NCI-H1092 (cell line): ENCODE results near the gene ABLIM3.

Source experiments
- DNase-seq: peaks from one replicate; lab custom pipeline; 2025; lab: John Stamatoyannopoulos, UW

ABLIM3 gene

DNA sequence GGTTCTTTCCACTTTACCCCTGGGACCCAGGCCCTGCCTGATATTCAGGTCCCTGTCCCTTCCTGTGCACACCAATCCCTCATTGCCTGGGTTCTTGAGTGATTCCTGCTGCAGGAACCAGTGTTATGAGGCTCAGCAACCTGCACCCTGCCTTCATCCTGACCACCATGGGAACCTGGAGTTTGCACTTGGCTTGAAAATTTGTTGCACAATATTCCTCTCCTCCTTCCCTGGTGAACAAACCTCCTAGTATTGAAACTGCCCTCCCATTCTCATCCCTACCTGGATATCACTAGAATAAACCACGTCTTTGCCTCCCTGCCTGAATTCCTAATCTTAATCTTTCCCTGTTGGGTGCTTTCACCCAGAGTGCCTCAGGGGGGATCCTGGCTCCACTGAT lies 78.3 kb downstream of the ABLIM3 start:
- DNase-seq, result no peak

DNA sequence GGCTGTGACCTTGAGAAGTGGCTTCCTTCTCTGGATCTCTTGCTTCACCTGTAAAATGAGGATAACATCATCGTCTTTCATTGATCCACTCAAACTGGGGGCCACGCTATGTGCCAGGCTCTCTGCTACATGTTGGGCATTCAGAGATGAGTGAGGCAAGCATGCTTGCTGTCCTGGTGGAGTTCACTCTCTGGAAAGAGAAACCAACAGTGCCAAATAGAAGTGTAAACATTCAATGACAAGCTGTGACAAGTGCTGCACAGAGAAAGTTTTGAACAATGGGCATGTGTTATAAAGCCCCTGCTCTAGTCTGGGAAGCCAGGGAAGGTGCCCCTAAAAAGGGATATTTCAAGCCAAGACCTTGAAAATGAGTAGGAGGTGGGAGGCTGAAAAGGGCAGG lies 79.5 kb downstream of the ABLIM3 start:
- no peak for DNase-seq

DNA sequence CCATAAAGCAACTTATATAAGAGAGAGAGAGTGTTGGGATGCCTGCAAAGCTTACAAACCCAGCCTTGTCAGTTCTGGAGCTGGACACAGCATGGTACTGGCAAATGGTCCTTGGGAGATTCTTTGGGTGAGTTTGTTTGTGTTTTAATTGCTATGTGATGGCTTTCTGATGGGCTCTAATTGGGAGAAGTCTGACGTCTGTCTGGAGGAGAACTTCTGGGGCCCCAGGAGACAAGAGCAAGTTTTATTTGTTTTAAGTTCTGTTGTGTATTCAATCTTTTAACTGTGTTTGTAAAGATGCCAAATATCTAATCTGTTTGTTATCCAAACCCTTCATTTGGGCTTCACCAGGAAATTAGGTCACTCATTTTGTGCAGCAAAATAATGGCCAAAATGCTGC lies 80.0 kb downstream of the ABLIM3 start:
- DNase-seq, result no peak

DNA sequence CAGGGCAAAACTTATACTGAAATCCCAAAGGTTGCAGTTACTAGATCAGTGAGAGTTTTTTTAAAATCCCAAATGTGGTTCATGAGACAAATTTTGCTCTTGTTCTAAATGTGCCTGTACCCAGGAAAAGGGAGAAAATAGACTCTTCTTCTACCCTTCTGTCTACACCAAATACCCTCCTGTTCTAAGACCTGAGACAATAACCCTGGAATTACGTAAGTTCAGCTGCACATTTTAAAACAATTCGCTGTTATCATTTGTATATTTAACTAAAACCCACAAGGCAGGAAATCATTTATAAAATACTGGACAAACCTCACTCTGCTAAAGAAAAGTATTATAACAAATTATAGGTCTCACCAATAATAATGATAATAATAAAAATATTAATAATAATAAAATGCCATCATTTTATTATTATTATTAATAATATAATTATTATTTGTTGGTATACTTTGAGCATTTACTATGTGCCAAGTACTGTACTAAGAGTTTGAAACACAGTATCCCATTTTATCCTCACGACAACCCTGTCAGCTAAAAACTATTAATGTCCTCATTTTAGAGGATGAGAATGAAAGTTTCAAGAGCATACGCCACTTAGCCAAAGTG lies 80.5 kb downstream of the ABLIM3 start:
- no peak for DNase-seq

DNA sequence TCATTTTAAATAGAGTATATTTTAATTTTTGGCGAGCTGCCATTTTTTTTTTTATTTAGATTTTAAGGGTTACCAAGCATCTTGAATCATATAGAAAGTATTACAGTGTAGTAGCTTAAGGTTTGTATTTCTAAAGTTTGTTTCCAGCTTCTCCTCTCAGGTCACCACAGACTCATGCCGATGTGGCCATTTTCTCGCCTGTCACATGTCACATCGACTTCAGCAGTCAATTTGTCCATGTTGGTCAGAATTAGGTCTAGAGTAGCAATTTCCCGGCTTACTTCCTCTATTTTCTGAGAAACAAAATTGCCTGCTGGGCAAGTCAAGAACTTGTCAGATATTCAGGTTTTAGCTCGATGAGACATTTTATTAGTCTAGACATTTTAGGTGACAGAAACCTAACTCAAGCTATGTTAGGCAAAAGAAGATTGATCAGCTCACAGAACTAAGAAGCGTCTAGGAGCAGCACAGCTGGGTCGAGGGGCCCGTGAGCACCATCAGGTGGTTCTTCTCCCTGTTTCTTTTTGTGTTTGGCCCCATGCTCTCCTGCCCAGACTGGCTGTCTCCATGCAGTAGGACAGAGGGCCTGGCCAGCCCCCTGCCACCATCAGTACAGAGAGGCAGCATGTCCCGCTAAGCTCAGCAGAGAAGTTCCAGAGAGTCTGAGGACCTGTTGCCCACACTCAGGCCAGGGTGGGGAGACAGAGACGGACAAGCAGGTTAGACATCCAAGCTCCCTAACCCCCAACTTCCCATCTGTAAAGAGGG lies 82.0 kb downstream of the ABLIM3 start:
- no peak for DNase-seq

DNA sequence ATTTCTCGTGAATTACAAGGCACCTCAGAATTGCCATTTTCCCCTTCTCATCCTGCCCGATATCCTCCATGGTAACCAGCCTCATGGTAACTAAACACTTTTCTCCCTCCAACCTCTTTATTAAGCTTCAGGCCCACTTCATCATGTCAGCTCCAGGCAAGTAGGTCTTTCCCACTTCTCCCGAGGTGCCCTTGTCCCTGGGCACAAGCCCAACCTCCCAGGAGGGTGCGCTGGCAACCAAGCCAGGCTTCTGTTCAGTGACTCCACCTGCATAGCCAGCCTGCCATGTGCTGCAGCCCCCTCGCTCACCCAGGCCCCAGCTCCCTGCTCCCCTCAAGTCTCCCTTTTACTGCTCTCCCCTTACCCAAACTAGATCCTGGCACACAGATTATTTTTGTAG lies 83.0 kb downstream of the ABLIM3 start:
- DNase-seq, result peak; percentile 20

DNA sequence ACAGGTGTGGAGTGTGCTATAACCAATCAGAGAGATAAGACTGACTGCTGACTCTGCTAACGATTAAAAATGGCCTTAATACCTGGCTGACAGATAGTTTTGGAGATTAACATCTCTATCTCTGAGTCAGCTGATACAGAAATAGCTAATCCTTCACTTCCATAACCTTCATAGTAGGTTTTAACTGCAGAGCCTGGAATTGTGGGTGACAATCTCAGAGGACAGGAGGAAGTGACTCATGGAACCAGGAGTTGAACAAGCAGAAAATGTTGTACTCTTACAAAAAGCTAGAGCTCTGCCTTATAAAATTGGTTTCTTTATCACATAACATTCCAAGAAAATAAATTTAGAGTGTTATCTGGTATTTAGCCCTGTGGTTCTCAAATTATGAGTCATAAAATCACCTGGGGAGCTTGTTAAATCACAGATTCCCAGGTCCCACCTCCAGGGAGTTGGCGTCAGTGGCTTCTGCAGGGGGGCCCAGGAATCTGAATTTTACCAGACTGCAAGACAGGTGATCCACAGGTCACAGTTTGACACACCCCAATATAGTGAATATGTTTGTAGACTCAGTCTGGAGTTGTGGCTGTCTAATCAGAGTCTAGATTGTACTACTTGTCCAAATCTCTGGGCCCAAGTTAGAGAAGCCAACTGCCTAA lies 86.0 kb downstream of the ABLIM3 start:
- DNase-seq, result no peak

DNA sequence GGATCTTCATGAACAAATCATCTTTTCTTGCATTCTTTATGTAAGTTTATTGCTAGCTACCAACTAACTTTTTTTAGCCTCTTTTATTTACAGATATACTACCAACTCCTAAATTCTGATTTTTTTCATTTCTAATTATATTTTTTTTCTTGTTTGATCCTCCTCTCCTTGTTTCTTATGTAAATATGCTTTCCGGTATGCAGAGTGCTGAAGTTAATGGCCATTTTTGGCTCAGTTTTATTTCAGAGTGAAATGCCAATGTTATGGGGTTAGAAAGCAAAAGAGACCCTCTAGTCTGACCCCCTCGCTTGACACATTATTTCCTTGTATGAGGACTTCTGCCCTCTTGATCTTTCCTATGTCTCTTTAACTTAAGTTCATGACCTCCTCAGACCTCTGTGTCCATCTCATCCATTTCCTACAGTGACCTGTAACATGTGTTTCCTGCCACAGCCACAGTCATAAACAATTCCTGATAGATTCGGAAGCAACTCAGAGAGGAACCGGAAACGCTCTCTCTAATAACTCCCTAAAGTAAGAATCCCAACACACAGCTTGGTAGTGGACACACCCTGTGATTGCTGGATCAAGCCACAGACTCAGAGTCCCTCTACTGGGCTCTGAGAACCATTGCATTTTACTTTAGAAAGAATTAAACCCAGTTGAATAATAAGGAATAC lies 87.5 kb downstream of the ABLIM3 start:
- DNase-seq, result no peak

DNA sequence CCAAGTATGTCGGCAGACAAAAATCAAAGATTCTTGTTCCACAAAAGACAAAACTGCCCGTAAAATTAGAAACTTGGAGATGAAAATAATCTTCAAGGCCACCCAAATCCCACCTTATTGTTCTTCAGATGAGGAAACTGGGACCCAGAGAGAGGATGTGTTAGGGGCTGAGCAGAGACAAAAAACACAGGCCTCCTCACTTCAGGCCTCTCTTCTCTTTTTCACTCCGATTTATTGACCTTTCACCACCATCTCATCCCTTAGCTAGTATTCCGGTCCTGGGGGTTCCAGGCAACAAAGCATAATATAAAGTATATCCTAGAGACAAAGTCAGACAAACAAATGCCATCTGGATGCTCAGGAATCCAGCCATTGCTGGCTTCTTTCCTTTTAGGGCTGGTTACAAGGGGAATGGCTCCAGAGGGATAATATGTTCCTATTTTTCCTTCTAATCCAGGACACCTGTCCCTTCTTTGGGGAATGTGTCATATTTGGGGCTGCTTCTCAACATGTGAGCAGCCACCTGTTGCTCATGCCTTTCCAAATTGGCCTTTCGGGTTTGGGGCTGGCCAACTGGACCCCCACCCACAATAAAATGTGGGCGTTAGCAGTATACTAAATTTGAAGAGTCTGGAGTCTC lies 88.1 kb downstream of the ABLIM3 start:
- DNase-seq, result no peak

DNA sequence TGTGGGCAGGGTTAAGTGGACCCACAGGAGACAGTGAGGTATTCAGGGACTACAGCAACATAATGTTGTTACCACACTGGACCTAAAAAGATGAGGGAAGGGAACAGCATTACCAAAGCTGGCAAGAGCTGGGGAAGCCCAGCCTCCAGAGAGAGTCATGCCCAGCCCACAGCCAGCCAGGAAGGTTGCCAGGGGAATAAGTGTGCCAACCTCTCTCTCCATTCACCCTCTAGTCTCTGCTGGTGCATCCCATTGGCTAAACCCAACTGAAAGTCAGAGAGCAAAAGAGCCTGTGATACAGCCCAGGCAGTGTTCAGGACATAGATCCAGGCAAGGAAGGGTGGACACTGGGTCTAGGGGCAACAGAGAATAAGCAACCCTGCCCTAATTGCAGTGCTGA lies 94.5 kb downstream of the ABLIM3 start:
- no peak for DNase-seq

DNA sequence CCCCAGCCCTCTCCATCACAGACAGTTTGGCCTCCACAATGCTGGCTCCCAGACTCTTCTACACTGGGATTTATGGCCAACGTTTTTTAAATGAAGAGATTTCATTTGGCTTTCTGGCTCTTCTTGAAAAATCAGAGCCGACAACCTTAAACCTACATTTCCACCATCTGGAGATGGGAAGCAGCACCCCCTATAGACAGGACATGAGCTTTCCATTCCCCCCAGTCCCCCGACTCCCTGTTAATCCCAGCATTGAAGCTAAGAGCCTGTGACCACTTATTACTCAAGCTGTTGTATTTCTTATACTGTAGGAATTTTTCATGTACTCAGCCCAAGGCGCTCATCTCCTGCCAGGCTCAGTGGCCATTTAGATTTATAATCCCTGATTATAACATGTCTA lies 96.4 kb downstream of the ABLIM3 start:
- DNase-seq, result no peak

DNA sequence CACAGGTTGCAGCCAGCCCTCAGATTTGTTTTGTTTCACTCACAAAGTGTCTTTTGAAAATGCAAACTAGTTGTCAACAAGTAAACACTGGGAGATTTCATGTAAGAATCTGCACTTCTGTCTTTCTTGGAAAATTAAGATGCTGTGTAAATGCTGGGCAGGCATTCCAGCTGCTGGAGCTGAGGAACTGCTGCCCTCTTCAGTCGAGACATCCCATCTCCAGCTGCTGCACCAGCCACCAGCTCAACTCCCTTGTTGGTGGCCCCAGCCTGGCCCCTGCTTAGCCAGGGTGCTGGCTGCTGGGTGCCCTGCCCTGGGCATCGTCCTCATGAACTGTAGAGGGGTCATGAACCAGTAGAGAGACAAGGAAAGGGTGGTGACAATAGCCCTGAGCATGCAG lies 97.2 kb downstream of the ABLIM3 start:
- no peak for DNase-seq

DNA sequence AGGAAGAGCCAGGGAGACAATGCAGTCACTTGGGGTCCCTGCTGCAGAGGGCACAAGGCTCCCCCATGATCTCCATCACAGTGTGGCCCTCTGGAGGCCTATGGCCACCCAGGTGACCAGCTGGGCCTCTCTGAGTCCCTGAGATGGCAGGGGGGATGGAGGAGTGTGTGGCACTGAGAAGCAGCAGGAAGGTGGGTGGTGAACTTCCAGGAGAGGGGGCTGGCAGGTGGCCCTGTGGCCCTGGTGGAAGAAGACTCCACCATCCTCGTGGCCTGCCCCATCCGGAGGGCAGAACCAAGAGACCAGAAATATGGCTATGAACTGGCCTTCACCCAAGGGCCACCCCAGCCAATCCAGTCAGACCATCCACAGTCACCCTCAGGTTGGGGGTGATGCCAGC lies 98.6 kb downstream of the ABLIM3 start:
- DNase-seq, result no peak

DNA sequence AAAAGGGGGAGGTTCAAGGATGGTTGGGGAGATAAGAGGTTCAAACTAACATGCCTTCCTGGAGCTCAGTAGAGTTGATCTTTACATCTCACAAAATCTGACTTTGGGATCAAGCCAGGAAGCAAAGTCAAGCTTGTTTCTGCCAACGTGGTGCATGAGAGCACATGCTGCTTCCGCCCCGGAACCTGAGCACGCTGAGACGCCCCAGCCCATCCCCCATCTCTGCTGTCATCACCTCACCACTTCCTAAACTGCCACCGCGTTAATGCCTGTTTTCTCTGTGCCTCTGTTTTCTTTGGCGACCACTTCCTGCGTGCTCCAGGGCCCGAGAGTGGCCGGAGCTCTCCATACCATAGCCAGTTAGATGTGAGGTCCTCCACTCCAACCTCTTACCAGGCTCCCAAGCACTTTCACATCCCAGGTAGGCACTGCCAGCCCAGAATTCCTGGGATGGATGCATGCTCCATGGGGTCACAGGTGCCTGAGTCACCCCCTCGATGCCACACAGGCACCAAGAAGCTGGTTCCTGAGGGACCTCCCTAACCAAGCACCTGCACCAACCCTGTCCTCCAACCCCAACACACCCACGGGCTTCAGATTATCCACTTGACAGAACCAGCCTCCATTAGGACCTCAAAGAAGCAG lies 99.2 kb downstream of the ABLIM3 start:
- DNase-seq, result no peak

DNA sequence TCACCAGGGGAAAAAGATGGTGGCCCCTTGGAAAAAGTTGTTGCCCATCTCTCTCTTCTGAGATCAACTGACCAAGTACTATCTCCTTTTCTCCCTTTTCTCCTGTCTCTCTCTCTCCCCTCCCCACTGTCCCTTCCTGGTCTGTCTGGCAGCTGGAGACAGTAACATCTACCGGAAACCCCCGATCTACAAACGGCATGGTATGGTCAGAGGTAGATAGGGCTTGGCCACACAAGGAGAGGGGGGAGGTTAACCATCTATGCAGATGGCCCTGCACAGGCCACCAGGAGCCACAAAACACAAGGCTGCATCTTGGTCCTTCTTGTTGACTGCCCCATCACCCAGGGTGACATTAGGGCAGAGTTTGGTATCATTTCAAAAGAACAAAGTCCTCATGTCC lies 101.0 kb downstream of the ABLIM3 start:
- DNase-seq, result no peak

DNA sequence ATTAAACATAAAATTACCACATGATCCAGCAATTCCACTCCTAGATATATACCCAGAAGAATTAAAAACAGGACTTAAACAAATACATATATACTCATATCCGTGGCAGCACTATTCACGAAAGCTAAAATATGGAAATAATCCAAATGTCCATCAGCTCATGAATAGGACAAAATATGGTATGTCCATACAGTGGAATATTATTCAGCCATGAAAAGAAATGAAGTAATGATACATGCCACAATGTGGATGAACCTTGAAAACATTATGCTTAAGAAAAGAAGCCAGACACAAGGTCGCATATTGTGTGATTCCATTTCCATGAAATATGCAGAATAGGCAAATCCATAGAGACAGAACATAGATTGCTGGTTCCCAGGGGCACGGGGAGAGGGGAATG lies 105.6 kb downstream of the ABLIM3 start:
- no peak for DNase-seq

DNA sequence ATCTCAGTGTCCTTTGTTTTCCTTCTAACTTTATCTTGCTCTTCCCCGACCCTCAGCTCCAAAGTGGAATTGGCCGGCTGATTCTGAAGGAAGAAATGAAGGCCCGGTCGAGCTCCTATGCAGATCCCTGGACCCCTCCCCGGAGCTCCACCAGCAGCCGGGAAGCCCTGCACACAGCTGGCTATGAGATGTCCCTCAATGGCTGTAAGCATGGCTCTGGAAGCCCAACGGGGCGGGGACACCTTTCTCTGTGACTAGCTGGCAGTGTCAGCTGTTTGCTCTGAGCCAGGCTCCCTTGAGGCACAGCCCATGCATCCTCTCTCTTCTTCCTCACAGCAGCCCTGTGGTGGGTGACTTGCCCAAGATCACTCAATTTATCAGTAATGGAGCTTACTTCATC lies 106.4 kb downstream of the ABLIM3 start:
- no peak for DNase-seq

DNA sequence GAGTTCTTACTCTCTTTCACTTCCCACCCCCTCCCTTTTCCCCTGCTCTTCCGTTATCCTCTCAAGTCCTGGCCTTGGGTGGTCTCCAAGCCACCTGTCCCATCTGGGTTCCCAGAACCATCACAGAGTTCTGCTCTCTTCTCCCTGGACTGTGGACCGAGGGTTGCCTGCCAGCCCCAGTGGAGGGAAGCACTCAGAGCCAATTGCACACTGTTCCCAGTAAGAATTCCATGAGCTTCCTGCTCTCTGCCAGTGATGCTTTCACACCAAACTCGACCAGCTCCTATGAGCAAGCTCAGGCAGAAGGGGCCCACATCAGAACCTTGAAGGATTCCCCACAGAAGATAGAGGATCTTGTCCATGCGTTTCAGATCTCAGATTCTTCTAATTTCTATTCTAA lies 110.3 kb downstream of the ABLIM3 start:
- no peak for DNase-seq

DNA sequence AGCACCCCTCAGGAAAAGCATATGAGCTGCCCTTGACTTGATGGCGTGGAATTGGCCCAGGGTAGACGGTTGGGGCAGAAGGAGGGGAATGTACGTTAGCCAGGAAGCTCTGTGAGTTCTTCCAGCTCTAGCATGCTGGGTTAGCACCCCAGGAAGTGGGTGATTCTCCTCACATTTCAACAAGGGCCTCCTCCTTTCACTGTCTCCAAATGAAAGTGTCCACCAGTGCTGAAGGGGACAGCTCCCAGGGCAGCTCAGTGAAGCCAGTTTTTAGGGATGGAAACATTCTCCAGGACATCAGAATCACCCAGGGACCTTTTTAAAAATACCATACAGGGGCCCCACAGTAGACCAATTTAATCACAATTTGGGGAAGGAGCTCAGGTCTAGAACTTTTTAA lies 113.2 kb downstream of the ABLIM3 start:
- DNase-seq, result no peak

DNA sequence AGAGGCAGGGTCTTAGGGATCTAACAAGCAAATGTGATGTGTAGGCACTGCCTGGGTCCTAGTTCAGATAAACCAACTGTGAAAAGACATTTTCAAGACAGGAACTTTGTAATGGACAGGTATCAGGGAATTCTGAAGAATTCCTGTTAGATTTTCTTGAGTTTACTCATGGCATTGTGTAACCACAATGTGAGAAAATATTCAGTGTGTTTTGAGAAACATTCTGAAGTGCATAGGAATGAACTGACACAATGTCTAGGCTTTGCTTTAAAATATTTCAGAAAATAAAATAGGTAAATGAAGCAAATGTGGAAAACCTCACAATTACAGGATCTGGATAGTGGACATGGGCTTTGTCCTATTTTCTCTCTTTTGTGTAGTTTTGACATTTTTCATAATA lies 115.2 kb downstream of the ABLIM3 start:
- no peak for DNase-seq

DNA sequence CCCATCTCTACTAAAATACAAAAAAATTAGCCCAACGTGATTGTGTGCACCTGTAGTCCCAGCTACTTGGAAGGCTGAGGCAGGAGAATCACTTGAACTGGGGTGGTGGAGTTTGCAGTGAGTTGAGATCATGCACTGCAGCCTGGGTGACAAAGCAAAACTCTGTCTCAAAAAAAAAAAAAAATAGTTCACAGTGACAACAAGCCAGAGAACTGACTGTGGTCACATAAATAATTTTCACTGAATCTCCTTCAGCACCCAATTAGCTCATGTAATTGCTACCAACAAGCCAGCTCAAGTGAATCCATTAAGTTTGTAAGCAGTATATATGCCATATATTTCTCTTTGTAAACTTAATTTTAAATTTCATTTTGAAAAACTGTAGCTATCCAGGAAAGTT lies 115.8 kb downstream of the ABLIM3 start:
- DNase-seq, result no peak
